MM.1S (cell line): ENCODE measurements around the gene STRN3.
A peak's percentile ranks its signal among the peaks of the same experiment; 100 is the strongest.

Experiments used
- DNase-seq: peaks from one replicate; pipeline ENCODE4 v3.0.0-alpha.2; 2015
- H2AFZ ChIP-seq: fragments of 300-600 bp; sonication (generic); 2 replicates; pipeline ENCODE4 v1.6.0; 2016; ENCODE audit warnings: antibody characterized with exemption, low read length
- H3F3A ChIP-seq: fragments of 300-600 bp; sonication (generic); 2 replicates; pipeline ENCODE4 v1.6.1; 2016; ENCODE audit warnings: mild to moderate bottlenecking, antibody characterized with exemption, low read length, moderate library complexity, mixed read lengths; ENCODE audit not compliant: insufficient read depth
- H3K27ac ChIP-seq: fragments of 300-600 bp; sonication (generic); 2 replicates; pipeline ENCODE4 v1.5.1; 2016; ENCODE audit warnings: mild to moderate bottlenecking, low read length
- H3K27me3 ChIP-seq: fragments of 300-600 bp; sonication (generic); replicated peaks from 2 replicates; pipeline ENCODE4 v1.6.0; 2016; ENCODE audit warnings: low read length; ENCODE audit not compliant: insufficient read depth
- H3K36me3 ChIP-seq: fragments of 300-600 bp; sonication (generic); replicated peaks from 2 replicates; pipeline ENCODE4 v1.6.1; 2016; ENCODE audit warnings: mild to moderate bottlenecking, low read length, mixed read lengths; ENCODE audit not compliant: insufficient read depth
- H3K4me1 ChIP-seq: fragments of 300-600 bp; sonication (generic); 2 replicates; pipeline ENCODE4 v1.6.1; 2016; ENCODE audit warnings: low read length, mixed read lengths
- H3K4me2 ChIP-seq: fragments of 300-600 bp; sonication (generic); 2 replicates; pipeline ENCODE4 v1.6.0; 2016; ENCODE audit warnings: low read depth, low read length
- H3K4me3 ChIP-seq: fragments of 300-600 bp; sonication (generic); 2 replicates; pipeline ENCODE4 v1.5.1; 2016; ENCODE audit warnings: low read length, mixed read lengths
- H3K79me2 ChIP-seq: fragments of 300-600 bp; sonication (generic); 2 replicates; pipeline ENCODE4 v1.6.1; 2016; ENCODE audit warnings: mixed run types, low read length, mixed read lengths
- H3K9ac ChIP-seq: fragments of 300-600 bp; sonication (generic); 2 replicates; pipeline ENCODE4 v1.6.1; 2016; ENCODE audit warnings: low read length, mixed read lengths
- H3K9me2 ChIP-seq: fragments of 300-600 bp; sonication (generic); replicated peaks from 2 replicates; pipeline ENCODE4 v1.6.1; 2016; ENCODE audit warnings: mild to moderate bottlenecking, low read length, mixed read lengths; ENCODE audit not compliant: insufficient read depth
- H3K9me3 ChIP-seq: fragments of 300-600 bp; sonication (generic); replicated peaks from 2 replicates; pipeline ENCODE4 v1.6.1; 2016; ENCODE audit warnings: mild to moderate bottlenecking, low read length, mixed read lengths; ENCODE audit not compliant: insufficient read depth
- H4K20me1 ChIP-seq: fragments of 300-600 bp; sonication (generic); 2 replicates; pipeline ENCODE4 v1.6.1; 2016; ENCODE audit warnings: mild to moderate bottlenecking, low read length, moderate library complexity, mixed read lengths; ENCODE audit not compliant: insufficient read depth
- CTCF ChIP-seq: fragments of 300-600 bp; sonication (generic); IDR thresholded peaks from 2 replicates; pipeline ENCODE4 v1.5.1; 2016; ENCODE audit warnings: antibody characterized with exemption, low read length, mixed read lengths
- EZH2 ChIP-seq: fragments of 300-600 bp; sonication (generic); optimal IDR thresholded peaks from 2 replicates; pipeline ENCODE3; 2017; ENCODE audit warnings: low read depth, mild to moderate bottlenecking, antibody characterized with exemption, low read length, mixed read lengths
- EZH2phosphoT487 ChIP-seq: fragments of 300-600 bp; sonication (generic); IDR thresholded peaks from 2 replicates; pipeline ENCODE4 v1.6.1; 2018; ENCODE audit warnings: antibody characterized with exemption, low read length

STRN3 gene

GRCh38 chr14:30848449-30849240 is 177.5 kb downstream of the STRN3 start:
- Histone ChIP-seq H2AFZ (peak overlapping the region; percentile 38; the same call in 1 of the 2 replicates), H3K36me3 (no peaks in the 10 kb centered on the region), H3K9me3 (no peaks in the 10 kb centered on the region), H3K4me1 (peaks cover 10% of the 10 kb centered on the region; the same call in 1 of the 2 replicates), H3K9me2 (no peaks in the 10 kb centered on the region), H3F3A (0 out of 2 replicates have a peak, but pooled peaks cover 2% of the 10 kb centered on the region), H3K27me3 (no peaks in the 10 kb centered on the region), H3K4me3 (no peak overlapping the region), H3K9ac (no peak overlapping the region), H4K20me1 (no peaks in the 10 kb centered on the region), H3K4me2 (peak overlapping the region; percentile 30; the same call in 1 of the 2 replicates), H3K27ac (peak overlapping the region; percentile 53; the same call in 1 of the 2 replicates), H3K79me2 (no peaks in the 10 kb centered on the region)
- no peak for TF ChIP-seq CTCF
- TF ChIP-seq EZH2, result no peak
- TF ChIP-seq EZH2phosphoT487, result no peak
- DNase-seq, result no peak
